Measurements from ENCODE around the gene PTPRN. TPM values are rescaled to one million over a fixed set of nuclear protein-coding genes. Genes with fewer than 3 reads are reported as not detected.
A peak's percentile ranks its signal among the peaks of the same experiment; 100 is the strongest.

The PTPRN gene
- total RNA-seq, 1 donor from 2014 or later, result 0.35 TPM

DNA sequence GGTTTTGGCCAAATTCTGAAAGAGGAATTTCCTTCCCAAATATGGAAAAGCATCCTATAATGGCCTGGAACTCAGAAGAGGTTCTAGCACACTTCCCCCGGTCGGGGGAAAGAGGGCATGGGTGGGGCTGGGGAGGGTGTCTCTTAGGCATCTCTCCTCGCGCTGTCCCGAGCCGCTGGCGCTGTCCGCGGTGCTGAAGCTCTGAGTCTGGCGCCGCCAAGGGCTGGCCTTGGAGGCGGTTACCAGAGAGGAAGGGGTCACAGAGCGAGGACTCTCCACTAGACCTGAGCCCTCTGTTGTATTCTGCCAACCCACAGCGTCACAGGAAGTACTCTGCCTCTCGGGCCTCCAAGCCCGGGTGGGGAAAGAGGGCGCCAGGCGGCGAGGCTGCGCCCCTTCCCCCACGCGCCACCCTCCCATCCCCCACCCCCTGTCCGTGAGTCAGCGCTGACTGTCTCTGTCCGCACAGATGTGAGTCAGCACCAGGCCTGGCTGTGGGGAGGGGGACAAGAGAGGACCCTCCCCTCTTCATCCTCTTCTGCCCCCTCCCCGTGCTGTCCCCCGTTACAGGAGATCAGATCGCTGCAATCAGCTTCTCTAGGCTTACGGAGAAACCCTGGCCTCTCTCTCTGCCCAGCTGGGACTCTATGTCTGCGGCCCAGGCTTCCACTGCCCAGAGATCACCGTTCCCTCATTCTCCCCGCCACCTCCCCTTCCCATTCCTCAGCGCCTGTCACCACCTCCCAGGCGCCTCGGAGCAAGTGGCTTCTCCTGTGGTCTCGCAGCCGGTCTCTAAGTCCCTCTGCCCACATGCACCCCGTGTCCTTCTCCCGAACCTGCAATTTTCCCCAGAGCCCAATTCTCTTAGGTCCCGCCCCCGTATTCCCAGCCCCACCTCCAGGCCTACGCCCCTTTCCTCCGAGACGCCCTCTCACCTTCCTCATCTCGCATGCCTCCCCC, 779 bp downstream of the PTPRN start:
- DNase-seq (ENCODE audit: low read depth), result peak; percentile 44

DNA sequence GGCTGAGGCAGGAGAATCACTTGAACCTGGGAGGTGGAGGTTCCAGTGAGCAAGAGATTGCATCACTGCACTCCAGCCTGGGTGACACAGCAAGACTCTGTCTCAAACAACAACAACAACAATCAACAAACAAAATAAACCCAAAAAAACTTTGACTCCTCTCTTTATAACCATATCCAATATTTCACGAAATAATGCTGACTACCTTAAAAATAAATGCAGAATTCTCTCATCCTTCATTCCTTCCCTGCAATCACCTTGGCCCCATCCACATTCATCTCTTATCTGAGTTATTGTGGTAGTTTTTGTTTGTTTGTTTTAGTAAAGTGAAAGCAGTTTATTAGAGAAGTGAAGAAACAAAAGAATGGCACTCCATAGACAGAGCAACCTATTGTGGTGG, 3.2 kb downstream of the PTPRN start:
- DNase-seq (ENCODE audit: low read depth), result no peak

DNA sequence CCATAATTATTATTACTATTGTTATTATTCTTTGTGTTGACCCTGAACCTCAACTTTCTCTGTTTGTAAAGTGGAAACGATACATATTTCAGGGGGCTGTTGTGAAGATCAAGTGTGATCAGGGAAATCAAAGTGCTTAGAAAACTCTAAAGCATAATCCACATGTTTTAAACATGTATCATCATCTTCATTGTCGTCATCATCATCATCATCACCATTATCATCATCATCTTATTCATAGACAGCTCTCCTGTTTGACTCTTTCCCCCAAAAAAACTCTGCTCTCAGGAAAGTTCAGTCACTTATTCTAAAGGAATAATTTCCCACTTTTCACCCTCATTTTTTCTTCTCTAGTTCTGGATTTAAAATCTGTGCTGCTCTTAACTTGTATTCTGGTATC, 5.0 kb downstream of the PTPRN start:
- DNase-seq (ENCODE audit: low read depth), result no peak

DNA sequence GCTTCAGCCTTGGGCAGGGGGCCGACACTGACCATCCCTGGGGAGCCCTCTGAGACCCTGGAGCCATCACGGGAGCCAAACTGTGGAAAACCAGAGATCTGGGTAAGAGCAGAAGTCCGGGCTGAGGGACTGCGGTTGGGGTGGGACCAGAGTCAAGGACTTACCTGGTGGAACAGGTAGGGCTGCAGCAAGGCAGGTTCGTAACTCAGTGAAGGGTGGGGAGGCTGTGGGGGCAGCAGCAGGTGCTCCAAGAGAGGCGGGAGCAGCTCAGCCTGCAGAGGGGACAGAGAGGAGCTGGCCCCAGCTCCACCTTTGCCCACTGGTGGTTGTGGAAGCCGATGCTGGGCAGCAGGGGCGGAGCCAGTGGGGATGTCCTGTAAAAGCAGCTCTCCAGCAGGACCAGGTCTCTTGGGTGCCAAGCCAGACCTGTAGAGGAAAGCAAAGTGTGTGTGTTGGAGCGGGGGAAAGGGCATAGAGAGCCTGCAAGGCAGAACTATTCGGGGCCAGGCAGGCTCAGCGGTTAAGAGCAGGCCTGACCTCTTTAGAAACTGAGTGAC, 6.7 kb downstream of the PTPRN start:
- DNase-seq (ENCODE audit: low read depth), result no peak

DNA sequence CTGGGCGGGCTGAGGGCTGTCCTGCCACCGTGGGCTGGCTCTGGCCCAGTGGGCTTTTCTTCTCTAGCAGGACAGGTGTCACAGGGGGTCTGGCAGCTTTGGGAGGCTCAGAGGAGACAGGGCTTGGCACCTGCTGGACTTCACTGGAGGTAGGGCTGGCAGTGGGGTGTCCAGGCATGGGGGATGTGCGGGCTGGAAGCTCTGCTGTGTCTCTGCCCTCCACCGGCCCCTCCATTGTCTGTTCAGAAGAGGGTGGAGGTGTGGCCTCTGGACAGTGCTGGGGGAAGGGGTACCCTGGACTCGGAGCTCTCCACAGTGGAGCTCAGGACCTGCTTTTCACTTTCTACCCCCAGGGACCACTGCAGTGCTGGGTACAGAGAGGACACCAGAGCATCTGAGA, 9.2 kb downstream of the PTPRN start:
- no peak for DNase-seq (ENCODE audit: low read depth)

DNA sequence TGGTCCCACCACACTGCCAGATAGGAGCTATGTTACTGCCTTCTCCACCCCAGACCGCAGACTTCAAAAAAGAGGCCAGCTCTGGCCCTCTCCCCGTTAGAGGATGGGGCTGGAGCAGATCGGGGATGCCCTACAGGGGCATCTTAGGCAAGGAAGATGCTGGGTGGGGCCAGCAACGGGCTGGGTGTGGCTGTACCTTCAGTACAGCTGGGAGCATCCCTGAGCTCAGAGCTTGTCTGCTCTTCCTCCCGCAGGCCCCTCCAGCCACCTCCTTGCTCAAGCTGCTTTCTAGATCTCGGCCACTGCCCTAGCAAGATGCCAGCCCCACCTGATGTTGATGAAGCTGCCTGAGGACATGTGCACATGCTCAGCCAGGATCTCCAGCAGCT, 9.8 kb downstream of the PTPRN start:
- no peak for DNase-seq (ENCODE audit: low read depth)

DNA sequence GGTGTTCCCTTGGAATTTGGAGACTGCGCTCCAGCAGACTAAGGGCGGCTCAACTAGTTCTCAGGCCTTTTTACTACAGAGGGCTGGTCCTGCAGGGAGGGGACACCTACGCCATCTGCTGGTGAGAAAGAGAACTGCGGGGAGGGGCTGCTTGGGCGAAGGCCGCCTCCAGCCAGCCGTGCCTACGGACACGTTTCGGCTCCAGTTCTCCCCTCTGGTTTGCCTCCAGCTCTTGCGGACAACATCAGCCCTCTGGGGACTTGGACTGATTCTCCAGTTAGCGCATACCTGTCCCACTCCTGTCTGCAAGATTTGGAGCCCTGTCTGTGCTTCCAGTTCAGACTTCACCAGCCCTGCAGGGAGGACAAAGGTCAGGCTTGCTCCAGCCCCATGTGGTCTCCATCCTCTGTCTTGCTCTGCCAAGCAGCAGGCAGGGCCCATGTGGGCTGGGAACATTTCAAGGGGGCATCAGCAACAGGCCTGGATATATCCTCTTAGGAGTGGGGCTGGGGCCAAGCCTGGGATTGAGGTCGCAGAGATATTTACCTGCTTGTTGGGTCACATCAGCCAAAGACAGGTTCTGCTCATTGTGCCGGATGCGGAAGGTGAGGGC, 10.3 kb downstream of the PTPRN start:
- peak; percentile 59 for DNase-seq (ENCODE audit: low read depth)

DNA sequence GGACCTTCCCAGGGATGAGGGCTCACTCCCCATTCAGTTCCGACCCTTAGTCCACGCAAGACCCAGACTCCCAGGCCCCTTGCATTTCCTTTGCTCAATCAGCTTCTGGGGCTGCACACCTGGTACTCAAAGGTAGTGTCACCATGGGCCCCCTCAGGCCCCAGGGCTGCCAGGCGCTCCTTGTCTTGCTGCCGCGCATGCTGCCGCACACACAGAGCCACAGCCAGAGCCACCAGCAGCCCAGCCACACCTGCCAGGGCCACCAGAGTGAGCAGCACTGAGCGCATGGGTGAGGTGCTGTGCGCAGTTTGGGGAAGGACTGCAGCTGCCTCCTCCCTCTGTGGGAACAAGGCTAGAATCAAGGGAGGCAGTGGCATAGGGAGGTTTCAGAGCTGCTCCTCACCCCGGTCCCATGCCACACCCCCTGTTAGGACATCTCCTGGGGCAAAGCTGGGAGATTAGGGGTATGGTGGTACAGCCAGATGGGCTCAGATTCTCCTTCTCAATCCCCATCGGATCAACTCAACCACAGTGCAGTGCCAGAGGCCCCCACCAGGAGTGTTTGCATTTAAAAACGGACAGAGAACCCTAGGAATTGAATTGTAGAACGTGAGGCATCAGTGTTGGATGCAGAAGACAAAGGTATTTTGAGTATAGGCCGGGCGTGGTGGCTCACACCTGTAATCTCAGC, 11.3 kb downstream of the PTPRN start:
- no peak for DNase-seq (ENCODE audit: low read depth)

DNA sequence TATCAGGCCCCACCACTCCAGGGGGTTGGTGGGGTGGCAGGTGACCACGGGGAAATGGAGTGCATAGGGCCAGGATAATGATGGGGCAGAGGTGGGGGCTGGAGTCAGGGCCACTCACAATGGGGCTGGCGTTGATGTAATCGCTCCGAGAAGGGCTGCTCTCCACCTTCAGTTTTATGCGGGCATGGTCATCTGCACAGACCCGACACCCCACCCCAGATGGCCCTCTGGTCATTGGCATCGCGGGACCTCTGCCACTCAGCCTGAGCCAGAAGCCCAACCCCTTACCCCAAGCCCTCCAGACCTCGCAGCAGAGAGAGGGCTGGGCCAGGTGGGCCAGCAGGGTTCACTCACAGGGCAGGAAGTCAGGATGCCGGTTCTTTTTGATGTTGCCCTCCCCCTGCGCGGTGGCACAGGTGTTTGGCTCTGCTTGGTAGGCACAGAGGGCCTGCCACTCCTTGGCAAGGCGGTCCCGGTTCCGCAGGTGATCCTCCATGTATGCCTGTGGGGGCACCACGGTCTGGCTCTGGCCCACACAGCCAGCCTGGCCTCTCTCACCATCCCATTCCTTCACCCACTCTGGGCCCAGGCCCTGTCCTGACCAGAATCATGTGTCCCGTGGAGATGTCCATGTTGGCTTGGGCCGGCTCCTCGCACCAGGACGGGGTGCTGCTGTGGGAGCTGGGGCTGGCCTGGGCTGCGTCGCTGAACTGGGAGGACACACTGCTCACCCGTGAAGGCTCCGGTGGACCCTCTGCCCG, 12.4 kb downstream of the PTPRN start:
- no peak for DNase-seq (ENCODE audit: low read depth)

DNA sequence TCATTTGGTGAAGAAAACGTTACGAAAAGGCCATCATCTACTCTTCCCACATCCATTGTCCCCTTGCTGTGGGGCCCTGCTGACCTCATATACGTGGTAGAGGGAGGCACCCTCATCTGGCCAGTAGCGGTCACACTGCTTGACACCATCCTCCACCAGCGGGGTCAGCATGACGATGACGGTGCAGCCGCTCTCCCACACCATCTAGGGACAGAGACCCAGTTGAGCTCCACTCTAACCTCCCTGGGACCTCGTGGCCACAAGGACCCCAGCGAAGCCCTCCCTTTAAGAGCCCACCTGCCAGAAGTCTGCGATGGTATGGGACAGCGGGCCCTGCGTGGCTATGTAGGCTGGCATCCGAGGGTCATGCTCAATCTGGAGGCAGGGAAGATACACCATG, 13.1 kb downstream of the PTPRN start:
- no peak for DNase-seq (ENCODE audit: low read depth)

DNA sequence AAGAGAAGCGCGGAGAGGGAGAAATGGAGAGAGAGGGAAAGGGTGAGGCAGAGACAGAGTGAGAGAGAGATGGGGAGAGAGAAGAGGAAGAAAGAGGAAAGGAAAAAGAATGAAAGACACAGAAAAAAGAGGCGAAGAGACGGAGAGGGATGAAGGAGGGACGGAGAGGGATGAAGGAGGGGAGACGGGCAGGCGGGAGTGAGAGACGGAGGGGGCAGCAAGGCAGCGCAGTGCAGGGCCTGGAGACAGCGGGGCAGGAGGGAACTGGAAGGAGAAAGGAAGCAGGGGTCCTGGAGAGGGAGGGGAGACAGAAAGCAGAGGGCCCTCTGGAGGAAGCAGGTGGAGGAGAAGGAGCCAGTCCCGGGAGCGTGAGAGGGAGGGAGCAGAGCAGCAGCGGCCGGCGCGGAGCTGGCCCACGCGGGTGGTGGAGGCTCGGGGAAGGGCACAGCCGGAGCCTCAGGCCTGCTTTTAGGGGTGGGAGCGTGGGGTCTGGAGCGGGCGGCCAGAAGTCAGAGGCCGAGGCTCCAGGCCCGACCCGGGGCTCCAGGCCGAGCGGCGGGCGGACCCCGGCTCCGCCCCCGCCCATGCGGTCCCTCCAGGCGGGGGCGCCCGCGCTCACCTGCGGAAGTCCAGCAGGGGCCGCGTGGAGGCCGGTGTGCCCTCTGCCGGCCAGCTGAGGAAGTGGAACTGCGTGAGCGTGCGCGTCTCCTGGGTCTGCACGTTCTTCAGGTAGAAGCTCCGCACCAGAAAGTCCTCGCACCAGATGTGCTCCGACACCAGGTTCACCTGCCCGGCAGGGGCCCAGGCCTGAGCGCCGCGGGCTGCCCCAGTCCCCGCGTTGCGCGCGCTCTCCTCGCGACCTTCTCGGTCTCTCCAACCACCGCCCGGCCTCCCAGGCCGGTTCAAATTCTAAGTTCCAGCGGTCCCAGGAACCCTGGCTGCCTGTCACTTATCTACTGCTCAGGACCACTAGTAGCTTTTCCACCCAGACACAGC, 14.5 kb downstream of the PTPRN start:
- peak; percentile 68 for DNase-seq (ENCODE audit: low read depth)

DNA sequence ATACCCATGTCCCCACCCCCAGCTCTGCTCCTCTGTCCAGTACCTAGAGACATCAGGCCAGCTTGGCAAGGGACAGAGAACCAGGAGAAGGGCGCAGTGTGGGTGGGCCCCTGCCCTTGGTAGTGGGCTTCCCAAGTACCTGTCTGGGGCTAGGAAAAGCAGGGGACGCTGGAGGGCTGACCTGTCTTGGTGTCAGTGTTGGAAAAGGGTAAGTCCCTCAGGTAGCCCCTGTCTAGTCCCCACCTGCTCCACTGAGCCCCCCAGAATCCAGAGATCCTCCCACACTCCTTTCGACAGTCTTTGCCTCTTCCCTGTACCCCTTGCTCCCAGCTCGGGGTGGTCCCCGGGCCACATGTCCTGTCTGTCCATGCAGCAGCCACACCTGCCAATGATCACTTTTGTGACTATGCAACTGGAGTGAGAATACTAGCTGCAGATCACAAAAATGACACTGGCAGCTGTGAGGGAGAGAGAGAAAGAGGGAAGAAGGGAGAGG, 15.4 kb downstream of the PTPRN start:
- no peak for DNase-seq (ENCODE audit: low read depth)

DNA sequence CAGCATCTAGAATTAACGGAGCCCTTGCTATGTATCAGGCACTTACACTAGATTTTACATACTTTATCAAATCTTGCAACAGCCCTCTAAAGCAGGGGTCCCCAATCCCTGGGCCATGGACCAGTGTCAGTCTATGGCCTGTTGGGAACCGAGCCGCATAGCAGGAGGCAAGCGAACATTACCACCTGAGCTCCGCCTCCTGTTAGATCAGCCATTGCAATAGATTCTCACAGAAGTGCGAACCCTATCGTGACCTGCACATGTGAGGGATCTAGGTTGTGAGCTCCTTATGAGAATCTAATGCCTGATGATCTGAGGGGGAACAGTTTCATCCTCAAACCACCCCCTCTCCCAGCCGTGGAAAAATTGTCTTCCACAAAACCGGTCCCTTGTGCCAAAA, 16.6 kb downstream of the PTPRN start:
- no peak for DNase-seq (ENCODE audit: low read depth)

DNA sequence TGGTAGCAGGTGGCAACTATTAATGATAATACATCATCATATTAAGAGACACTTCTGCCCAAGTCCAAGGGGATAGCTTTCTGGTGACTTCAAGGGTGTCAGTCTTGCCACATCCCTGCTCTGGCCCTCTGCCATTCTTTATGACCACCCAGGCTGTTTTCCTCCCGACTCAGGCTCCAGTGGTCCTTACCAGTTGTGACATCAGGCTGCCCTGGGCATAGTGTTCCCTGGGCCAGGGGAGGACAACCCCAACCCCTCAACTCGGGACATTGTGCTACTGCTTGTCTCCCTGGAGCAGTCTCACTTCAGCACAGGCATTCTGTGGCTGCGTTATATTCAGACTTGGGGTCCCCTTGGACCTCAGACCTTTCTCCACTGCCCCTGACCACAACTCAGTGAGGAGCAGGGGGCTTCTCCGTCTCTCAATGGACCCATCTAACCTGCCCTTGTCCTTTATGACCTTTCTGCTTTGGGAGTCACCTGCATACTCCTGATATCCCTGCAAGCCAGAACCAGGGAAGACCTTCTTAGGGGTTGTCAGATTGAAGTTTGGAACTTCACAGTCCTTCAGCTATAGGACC, 17.2 kb downstream of the PTPRN start:
- no peak for DNase-seq (ENCODE audit: low read depth)

DNA sequence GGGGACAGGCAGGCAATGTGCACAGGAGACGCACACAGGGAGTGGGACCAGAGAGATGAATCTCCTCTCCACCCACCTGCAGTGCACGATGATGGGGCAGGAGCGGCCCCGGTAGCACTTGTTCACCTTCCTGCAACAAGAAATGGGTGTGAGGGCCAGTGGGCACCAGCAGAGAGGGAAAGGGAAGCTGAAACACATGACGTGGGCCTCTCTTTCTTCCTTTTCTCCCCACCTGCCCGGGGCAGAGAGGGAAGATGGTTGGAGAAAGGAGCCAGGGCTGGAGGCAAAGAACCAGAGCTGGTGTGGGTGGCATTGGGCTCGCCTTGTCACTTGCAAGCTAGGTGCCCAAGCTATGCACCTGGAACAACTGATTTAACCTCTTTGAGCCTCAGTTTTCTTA, 17.8 kb downstream of the PTPRN start:
- no peak for DNase-seq (ENCODE audit: low read depth)

DNA sequence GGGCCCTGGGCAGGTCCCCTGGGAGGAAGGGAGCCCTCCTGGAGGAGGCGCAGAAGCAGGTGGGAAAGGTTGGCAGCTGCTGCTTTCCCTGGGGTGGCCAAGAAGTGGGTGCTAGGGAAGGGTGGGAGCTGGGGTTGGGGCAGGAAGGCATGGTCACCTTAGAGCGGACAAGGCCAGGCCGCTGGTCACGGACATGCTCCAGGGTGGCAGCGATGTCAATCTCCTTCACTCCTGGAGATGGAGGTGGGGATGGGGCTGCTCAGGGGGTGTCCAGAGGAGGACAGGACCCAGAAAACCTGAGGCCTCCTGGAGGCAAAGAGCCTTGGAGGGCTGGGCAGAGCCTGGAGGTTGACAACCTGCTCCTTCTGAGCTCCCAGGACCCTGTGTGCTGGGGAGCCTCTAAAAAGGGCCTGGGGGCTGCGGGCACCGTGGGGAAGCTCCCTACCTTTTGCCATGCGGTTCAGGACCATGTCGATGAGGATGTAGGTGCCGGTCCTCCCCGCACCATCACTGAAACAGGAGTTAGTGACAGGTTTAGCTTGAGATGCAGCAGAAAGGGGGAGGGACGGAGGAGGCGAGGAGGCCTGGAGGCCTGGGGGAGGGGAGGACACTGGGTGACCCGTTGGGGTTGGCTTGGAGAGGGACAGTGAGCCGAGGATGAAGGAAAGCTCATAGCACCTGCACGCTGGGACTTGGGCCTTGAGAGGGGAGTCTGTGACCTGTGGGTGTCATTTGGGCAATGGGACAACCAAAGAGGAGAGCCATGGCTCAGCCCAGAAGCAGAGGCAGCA, 18.6 kb downstream of the PTPRN start:
- DNase-seq (ENCODE audit: low read depth), result no peak

DNA sequence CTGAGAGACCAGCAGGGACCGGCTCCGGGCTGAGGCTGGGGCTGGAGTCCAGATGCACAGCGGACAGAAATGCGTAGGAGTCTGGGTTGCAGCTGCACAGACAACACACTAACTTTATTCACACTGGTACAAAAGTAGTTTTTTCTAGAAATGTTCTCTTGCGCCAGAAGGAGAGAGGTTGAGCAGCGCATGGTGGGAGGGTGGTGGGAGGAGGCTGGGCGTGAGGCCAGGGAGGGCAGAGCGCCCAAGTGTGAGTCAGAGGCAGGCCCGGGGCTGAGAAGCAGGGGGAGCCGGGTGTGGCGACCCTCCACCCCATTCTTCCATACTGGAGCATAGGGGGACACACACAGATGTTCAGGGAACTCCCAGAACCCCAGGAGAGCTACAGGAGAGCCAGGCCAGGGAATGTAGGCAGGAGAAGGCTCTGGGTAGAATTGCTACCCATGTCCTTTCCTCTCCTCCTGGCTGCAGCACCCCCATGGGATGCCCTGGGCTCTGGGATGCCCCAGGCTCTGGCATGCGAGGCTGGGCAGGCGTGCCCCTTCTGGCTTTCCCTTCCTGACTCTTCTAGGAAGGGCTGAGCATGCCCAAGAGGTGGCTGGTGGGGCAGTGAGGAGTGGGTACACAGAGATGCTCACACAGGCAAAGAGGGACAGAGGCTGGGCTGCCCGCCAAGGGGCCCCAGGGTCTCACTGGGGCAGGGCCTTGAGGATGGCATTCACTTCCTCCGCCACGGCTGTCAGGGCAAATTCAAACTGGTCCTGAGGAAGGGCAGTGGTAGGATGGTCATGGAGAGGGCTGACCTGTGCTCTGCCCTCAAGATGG, 19.5 kb downstream of the PTPRN start:
- peak; percentile 82 for DNase-seq (ENCODE audit: low read depth)

DNA sequence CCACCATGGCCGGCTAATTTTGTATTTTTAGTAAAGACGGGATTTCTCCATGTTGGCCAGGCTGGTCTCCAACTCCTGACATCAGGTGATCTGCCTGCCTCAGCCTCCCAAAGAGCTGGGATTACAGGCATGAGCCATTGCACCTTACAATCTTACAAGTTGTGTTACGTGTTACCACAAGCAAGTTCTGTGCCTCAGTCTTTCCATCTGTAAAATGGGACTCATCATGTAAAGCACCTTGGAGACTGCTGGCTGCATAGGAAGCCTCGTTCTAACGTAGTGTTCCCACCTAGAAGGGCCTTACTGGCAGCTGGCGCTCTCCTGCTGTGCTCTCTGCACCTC, 20.0 kb downstream of the PTPRN start:
- no peak for DNase-seq (ENCODE audit: low read depth)
